GM12878 (cell line): ENCODE results near the gene TPCN2. TPM values are rescaled to one million over a fixed set of nuclear protein-coding genes. Genes with fewer than 3 reads are reported as not detected.

Experiments used
- ATF7 ChIP-seq: fragments of 450-650 bp; IDR thresholded peaks from 2 replicates; pipeline ENCODE4 v1.6.1; 2016; ENCODE audit warnings: low read depth, mild to moderate bottlenecking
- BHLHE40 ChIP-seq, 2 experiments: fragments of 450-650 bp in 1 of 2; IDR thresholded peaks; 2 replicates each; pipeline ENCODE4 v1.6.1; 2011 to 2017; ENCODE audit warnings: low read depth in 2 of 2, borderline replicate concordance in 1 of 2, improper control_type of control experiment in 1 of 2, low read length in 1 of 2, mild to moderate bottlenecking in 1 of 2
- CBX5 ChIP-seq: sonication (generic); IDR thresholded peaks from 2 replicates; pipeline ENCODE4 v1.6.1; 2016; ENCODE audit warnings: low read depth, moderate library complexity, mild to moderate bottlenecking, inconsistent platforms
- CHD2 ChIP-seq: IDR thresholded peaks from 2 replicates; pipeline ENCODE4 v1.6.1; 2011; ENCODE audit warnings: low read depth, low read length, improper control_type of control experiment, borderline replicate concordance
- CREB1 ChIP-seq: IDR thresholded peaks from 2 replicates; pipeline ENCODE4 v1.6.1; 2012; ENCODE audit warnings: low read depth, mild to moderate bottlenecking, inconsistent platforms
- CREM ChIP-seq: IDR thresholded peaks from 2 replicates; pipeline ENCODE4 v1.6.1; 2014; ENCODE audit warnings: antibody characterized with exemption, low read depth
- DPF2 ChIP-seq: fragments of 450-650 bp; IDR thresholded peaks from 2 replicates; pipeline ENCODE4 v1.6.1; 2017; ENCODE audit warnings: mild to moderate bottlenecking
- EED ChIP-seq: sonication (generic); IDR thresholded peaks from 2 replicates; pipeline ENCODE4 v1.6.1; 2016; ENCODE audit warnings: antibody characterized with exemption, low read depth
- EGR1 ChIP-seq, 2 experiments: IDR thresholded peaks; 1 replicate in 1 of 2; 2 replicates in 1 of 2; pipeline ENCODE4 v1.6.1; 2011 to 2012; ENCODE audit warnings: low read depth in 2 of 2, low read length in 2 of 2, borderline replicate concordance in 1 of 2, mild to moderate bottlenecking in 1 of 2, moderate library complexity in 1 of 2
- FOS ChIP-seq: IDR thresholded peaks from 3 replicates; pipeline ENCODE4 v1.6.1; 2011; ENCODE audit warnings: borderline replicate concordance; ENCODE audit not compliant: insufficient read length; ENCODE audit errors: extremely low read depth
- GABPA ChIP-seq: IDR thresholded peaks from 2 replicates; pipeline ENCODE4 v1.6.1; 2014; ENCODE audit warnings: antibody characterized with exemption, low read depth, mild to moderate bottlenecking, inconsistent platforms
- GATAD2B ChIP-seq: fragments of 450-650 bp; conservative IDR thresholded peaks from 2 replicates; pipeline ENCODE4 v1.6.1; 2017; ENCODE audit warnings: low read depth, mild to moderate bottlenecking, moderate library complexity
- IKZF1 ChIP-seq: fragments of 450-650 bp; conservative IDR thresholded peaks from 2 replicates; pipeline ENCODE4 v1.6.1; 2017; ENCODE audit warnings: antibody characterized with exemption, mild to moderate bottlenecking
- IKZF2 ChIP-seq, 2 experiments: fragments of 450-650 bp; IDR thresholded peaks; 2 replicates each; pipeline ENCODE4 v1.6.1; 2017; ENCODE audit warnings: mild to moderate bottlenecking in 2 of 2, moderate library complexity in 2 of 2
- IRF4 ChIP-seq: IDR thresholded peaks from 2 replicates; pipeline ENCODE4 v1.6.1; 2011; ENCODE audit warnings: low read depth, low read length
- LARP7 ChIP-seq: fragments of 450-650 bp; IDR thresholded peaks from 2 replicates; pipeline ENCODE4 v1.6.1; 2017; ENCODE audit warnings: mild to moderate bottlenecking
- NFYA ChIP-seq: IDR thresholded peaks from 2 replicates; pipeline ENCODE4 v1.6.1; 2011; ENCODE audit warnings: low read depth, mild to moderate bottlenecking, low read length, improper control_type of control experiment, borderline replicate concordance
- NR2C2 ChIP-seq: IDR thresholded peaks from 2 replicates; pipeline ENCODE4 v1.6.1; 2011; ENCODE audit warnings: borderline replicate concordance, low read depth; ENCODE audit not compliant: control insufficient read depth, insufficient read length
- PAX5 ChIP-seq: IDR thresholded peaks from 2 replicates; pipeline ENCODE4 v1.6.1; 2011; ENCODE audit warnings: low read depth, low read length, borderline replicate concordance
- RELA ChIP-seq: fragments of 450-650 bp; IDR thresholded peaks from 2 replicates; pipeline ENCODE4 v1.8.0; 2014; ENCODE audit warnings: borderline replicate concordance; ENCODE audit not compliant: partially characterized antibody
- SMARCA5 ChIP-seq: fragments of 450-650 bp; IDR thresholded peaks from 2 replicates; pipeline ENCODE4 v1.6.1; 2017; ENCODE audit warnings: mild to moderate bottlenecking
- SPI1 ChIP-seq: IDR thresholded peaks from 2 replicates; pipeline ENCODE4 v1.6.1; 2011; ENCODE audit warnings: low read depth, mild to moderate bottlenecking, low read length, moderate library complexity, borderline replicate concordance; ENCODE audit not compliant: insufficient read depth
- SRF ChIP-seq, 2 experiments: IDR thresholded peaks; 2 replicates each; pipeline ENCODE4 v1.6.1; 2011; ENCODE audit warnings: low read depth in 2 of 2, low read length in 2 of 2, mild to moderate bottlenecking in 1 of 2, moderate library complexity in 1 of 2
- YY1 ChIP-seq: IDR thresholded peaks from 2 replicates; pipeline ENCODE4 v1.6.1; 2011; ENCODE audit warnings: low read depth, mild to moderate bottlenecking, low read length
- polyA plus RNA-seq, 11 experiments: library from polyadenylated mRNA; depleted of rRNA in 4 of 11; unstranded in 6 of 11; stranded (reverse) in 5 of 11; fragments of >200 nt; fragmentation: Nextera tagmentation in 4 of 11; fragmentation: Illumina TruSeq in 1 of 11; extraction: Ambion mirVana in 4 of 11; extraction: Trizol in 1 of 11; gene quantifications; 1 replicate in 1 of 11; 2 replicates in 10 of 11; pipeline versions ENCODE4 v1.2.1 to v1.2.3, GENCODE V29; 2011 to 2016; ENCODE audit warnings: inconsistent platforms in 2 of 11, missing spikeins in 2 of 11, low read depth in 1 of 11
- total RNA-seq, 4 experiments: library from RNA; depleted of rRNA in 3 of 4; stranded (reverse); fragments of >200 nt in 3 of 4; fragmentation: Illumina TruSeq in 1 of 4; extraction: Trizol in 1 of 4; gene quantifications; 2 replicates each; pipeline versions ENCODE4 v1.2.1 to v1.2.3, GENCODE V29; 2013 to 2021
- TF ChIP-seq, protein P1 (sequence below): fragments of 450-650 bp; IDR thresholded peaks from 2 replicates; pipeline ENCODE4 v1.6.1; 2017; ENCODE audit warnings: mild to moderate bottlenecking, moderate library complexity
- TF ChIP-seq, protein P2 (sequence below): fragments of 450-650 bp; IDR thresholded peaks from 2 replicates; pipeline ENCODE4 v1.6.1; 2016; ENCODE audit warnings: mild to moderate bottlenecking

Gene TPCN2
- total and polyA plus RNA-seq, 10 of the 15 experiments (the other 5 are each of a cell fraction or from before 2014, with no cell fraction given), result 1.7 to 18.4 (median 8.4) TPM

GRCh38 chr11:69155302-69156234 lies 106.8 kb downstream of the TPCN2 start, which contains the start of gene SMIM38 (continued):
- peak; percentile 85 to 88 for TF ChIP-seq BHLHE40 (IDR thresholded peaks at IDR 0.05; ENCODE audit: borderline replicate concordance in 1 of 2, low read depth in 2 of 2, low read length in 1 of 2)
- TF ChIP-seq EED, result peak; percentile 62
- TF ChIP-seq NR2C2, result no peak
- TF ChIP-seq SMARCA5, result peak; percentile 17; the same call in 1 of the 2 replicates
- TF ChIP-seq DPF2, result peak; percentile 69
- TF ChIP-seq CREM, result peak; percentile 79; the same call in 1 of the 2 replicates
- 0 out of 2 replicates have a peak, but pooled peaks have one; percentile 1 for TF ChIP-seq IRF4
- TF ChIP-seq YY1, result peak; percentile 1; the same call in 1 of the 2 replicates
- peak; percentile 51; the same call in 1 of the 2 replicates for TF ChIP-seq ATF7
- no peak; the same call in 1 of the 2 replicates for TF ChIP-seq LARP7
- peak; percentile 54 for TF ChIP-seq SPI1
- TF ChIP-seq PAX5, result peak; percentile 33; the same call in 1 of the 2 replicates
- no peak for TF ChIP-seq FOS
- peak; percentile 73 for TF ChIP-seq IKZF1
- TF ChIP-seq, protein P1, sequence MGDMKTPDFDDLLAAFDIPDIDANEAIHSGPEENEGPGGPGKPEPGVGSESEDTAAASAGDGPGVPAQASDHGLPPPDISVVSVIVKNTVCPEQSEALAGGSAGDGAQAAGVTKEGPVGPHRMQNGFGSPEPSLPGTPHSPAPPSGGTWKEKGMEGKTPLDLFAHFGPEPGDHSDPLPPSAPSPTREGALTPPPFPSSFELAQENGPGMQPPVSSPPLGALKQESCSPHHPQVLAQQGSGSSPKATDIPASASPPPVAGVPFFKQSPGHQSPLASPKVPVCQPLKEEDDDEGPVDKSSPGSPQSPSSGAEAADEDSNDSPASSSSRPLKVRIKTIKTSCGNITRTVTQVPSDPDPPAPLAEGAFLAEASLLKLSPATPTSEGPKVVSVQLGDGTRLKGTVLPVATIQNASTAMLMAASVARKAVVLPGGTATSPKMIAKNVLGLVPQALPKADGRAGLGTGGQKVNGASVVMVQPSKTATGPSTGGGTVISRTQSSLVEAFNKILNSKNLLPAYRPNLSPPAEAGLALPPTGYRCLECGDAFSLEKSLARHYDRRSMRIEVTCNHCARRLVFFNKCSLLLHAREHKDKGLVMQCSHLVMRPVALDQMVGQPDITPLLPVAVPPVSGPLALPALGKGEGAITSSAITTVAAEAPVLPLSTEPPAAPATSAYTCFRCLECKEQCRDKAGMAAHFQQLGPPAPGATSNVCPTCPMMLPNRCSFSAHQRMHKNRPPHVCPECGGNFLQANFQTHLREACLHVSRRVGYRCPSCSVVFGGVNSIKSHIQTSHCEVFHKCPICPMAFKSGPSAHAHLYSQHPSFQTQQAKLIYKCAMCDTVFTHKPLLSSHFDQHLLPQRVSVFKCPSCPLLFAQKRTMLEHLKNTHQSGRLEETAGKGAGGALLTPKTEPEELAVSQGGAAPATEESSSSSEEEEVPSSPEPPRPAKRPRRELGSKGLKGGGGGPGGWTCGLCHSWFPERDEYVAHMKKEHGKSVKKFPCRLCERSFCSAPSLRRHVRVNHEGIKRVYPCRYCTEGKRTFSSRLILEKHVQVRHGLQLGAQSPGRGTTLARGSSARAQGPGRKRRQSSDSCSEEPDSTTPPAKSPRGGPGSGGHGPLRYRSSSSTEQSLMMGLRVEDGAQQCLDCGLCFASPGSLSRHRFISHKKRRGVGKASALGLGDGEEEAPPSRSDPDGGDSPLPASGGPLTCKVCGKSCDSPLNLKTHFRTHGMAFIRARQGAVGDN, result peak; percentile 81
- peak in 1 of 2 experiments; percentile 74; a peak in 1 of 3 replicates for TF ChIP-seq EGR1 (IDR thresholded peaks at IDR 0.05; ENCODE audit: borderline replicate concordance in 1 of 2, low read depth in 2 of 2, low read length in 2 of 2)
- no peak for TF ChIP-seq GABPA
- TF ChIP-seq, protein P2, sequence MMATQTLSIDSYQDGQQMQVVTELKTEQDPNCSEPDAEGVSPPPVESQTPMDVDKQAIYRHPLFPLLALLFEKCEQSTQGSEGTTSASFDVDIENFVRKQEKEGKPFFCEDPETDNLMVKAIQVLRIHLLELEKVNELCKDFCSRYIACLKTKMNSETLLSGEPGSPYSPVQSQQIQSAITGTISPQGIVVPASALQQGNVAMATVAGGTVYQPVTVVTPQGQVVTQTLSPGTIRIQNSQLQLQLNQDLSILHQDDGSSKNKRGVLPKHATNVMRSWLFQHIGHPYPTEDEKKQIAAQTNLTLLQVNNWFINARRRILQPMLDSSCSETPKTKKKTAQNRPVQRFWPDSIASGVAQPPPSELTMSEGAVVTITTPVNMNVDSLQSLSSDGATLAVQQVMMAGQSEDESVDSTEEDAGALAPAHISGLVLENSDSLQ, result 0 out of 2 replicates have a peak, but pooled peaks have one; percentile 15
- peak; percentile 59; the same call in 1 of the 2 replicates for TF ChIP-seq CHD2
- TF ChIP-seq GATAD2B, result peak; percentile 43; the same call in 1 of the 2 replicates
- no peak for TF ChIP-seq NFYA
- TF ChIP-seq SRF (IDR thresholded peaks at IDR 0.05; ENCODE audit: low read depth in 2 of 2, low read length in 2 of 2), result no peak
- peak; percentile 27 to 67; a peak in 3 of 4 replicates for TF ChIP-seq IKZF2 (IDR thresholded peaks at IDR 0.05)
- TF ChIP-seq RELA, result peak; percentile 96
- TF ChIP-seq CBX5, result no peak
- TF ChIP-seq CREB1, result peak; percentile 71
